GM18507 (cell line): Measurements from ENCODE around the gene BRICD5.

Source experiments
- DNase-seq: peaks from one replicate; pipeline ENCODE4 v3.0.0; 2011; ENCODE audit warnings: low read depth; ENCODE audit not compliant: insufficient read length; ENCODE audit errors: extremely low spot score
- FAIRE-seq: peaks from 2 replicates; lab custom pipeline; 2011; peaks lifted over from hg19 to GRCh38; lab: Jason Lieb, UNC

Gene BRICD5

GRCh38 chr16:2187212-2187611 is 23.5 kb downstream of the BRICD5 start:
- DNase-seq (no peak), FAIRE-seq (no peak)

GRCh38 chr16:2186505-2186904 is 24.2 kb downstream of the BRICD5 start:
- DNase-seq: no peak
- FAIRE-seq: no peak

- FAIRE-seq (no peak), DNase-seq (no peak)
Observed at GRCh38 chr16:2186064-2186463, 24.6 kb downstream of the BRICD5 start.

GRCh38 chr16:2184962-2185361 is 25.7 kb downstream of the BRICD5 start:
- DNase-seq (no peak), FAIRE-seq (no peak)

- no peak for FAIRE-seq
Observed at GRCh38 chr16:2184346-2184745, 26.3 kb downstream of the BRICD5 start.

GRCh38 chr16:2183671-2184070 is 27.0 kb downstream of the BRICD5 start:
- DNase-seq (no peak), FAIRE-seq (no peak)

More at GRCh38 chr16:2184346-2184745, 26.3 kb downstream of the BRICD5 start:
- DNase-seq: no peak

GRCh38 chr16:2181952-2182351 is 28.7 kb downstream of the BRICD5 start:
- FAIRE-seq: no peak

GRCh38 chr16:2180962-2181923 is 29.4 kb downstream of the BRICD5 start:
- FAIRE-seq: no peak
- DNase-seq: no peak

More at GRCh38 chr16:2181952-2182351, 28.7 kb downstream of the BRICD5 start:
- no peak for DNase-seq

- FAIRE-seq (no peak), DNase-seq (no peak)
Observed at GRCh38 chr16:2180461-2180860, 30.2 kb downstream of the BRICD5 start.

- FAIRE-seq (no peak), DNase-seq (no peak)
Observed at GRCh38 chr16:2179576-2179975, 31.1 kb downstream of the BRICD5 start.

- DNase-seq (no peak), FAIRE-seq (no peak)
Observed at GRCh38 chr16:2179107-2179501, 31.6 kb downstream of the BRICD5 start.

GRCh38 chr16:2178321-2179106 is 32.1 kb downstream of the BRICD5 start:
- DNase-seq (no peak), FAIRE-seq (no peak)

GRCh38 chr16:2177561-2177960 is 33.1 kb downstream of the BRICD5 start:
- DNase-seq: no peak
- no peak for FAIRE-seq

- DNase-seq (no peak), FAIRE-seq (no peak)
Observed at GRCh38 chr16:2177101-2177500, 33.6 kb downstream of the BRICD5 start.

- no peak for FAIRE-seq
- DNase-seq: no peak
Observed at GRCh38 chr16:2176047-2176446, 34.6 kb downstream of the BRICD5 start.

- DNase-seq (no peak), FAIRE-seq (no peak)
Observed at GRCh38 chr16:2175454-2175853, 35.2 kb downstream of the BRICD5 start.

GRCh38 chr16:2174396-2175131 is 36.1 kb downstream of the BRICD5 start:
- FAIRE-seq (no peak), DNase-seq (no peak)

GRCh38 chr16:2173916-2174315 is 36.7 kb downstream of the BRICD5 start:
- DNase-seq (no peak), FAIRE-seq (no peak)

- no peak for DNase-seq
- FAIRE-seq: no peak
Observed at GRCh38 chr16:2173366-2173765, 37.3 kb downstream of the BRICD5 start.
